Inferior parietal cortex (tissue), 1 donor: ENCODE data around the gene DBF4B.
"Not testable (repeated sequence)": the region's sequence is repeated elsewhere in the genome, so short reads cannot be mapped to it uniquely, and the experiment has no call there.

ENCODE experiments used
- DNase-seq: peaks from one replicate; pipeline ENCODE4 v3.0.0-alpha.2; 2016; ENCODE audit errors: extremely low spot score

The DBF4B gene

DNA sequence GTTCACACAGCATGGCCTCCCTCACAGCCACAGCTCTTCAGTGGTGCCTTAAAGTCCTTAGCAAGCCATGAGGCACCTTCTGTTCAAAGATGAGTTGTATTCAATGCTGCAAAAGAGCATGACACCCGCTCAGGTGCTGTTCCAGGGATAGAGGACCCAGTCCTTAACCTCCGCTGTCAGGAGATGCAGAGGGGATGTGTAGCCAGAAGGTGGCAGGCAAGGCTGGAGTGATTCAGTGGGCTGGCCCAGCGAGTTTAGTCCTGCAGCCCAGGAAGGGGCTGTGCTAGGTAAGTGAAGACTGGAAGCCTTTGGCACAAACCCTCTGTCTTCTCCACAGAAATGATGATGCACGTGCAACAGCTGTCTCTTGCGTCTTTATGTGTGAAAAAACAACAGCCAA, 25.3 kb downstream of the DBF4B start:
- DNase-seq, result no peak

DNA sequence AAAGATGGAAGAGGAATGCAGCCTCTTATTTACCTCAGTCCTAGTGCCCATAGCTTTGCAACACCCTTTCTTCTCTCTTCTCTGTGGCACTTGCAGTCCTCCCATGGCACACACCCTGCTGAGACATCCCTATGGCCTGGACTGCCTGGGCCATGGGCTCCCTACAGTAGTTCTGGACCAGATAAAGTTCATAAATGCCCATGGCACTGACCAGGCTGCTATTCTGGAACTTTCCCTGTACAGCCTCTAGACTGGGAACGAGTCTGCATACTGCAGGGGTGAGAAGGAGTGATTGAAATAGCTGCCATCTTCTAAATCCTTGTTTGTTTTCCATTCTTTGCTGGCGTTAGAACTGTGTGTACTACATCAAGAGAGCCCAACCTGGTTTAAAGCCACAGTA, 25.8 kb downstream of the DBF4B start:
- no peak for DNase-seq

DNA sequence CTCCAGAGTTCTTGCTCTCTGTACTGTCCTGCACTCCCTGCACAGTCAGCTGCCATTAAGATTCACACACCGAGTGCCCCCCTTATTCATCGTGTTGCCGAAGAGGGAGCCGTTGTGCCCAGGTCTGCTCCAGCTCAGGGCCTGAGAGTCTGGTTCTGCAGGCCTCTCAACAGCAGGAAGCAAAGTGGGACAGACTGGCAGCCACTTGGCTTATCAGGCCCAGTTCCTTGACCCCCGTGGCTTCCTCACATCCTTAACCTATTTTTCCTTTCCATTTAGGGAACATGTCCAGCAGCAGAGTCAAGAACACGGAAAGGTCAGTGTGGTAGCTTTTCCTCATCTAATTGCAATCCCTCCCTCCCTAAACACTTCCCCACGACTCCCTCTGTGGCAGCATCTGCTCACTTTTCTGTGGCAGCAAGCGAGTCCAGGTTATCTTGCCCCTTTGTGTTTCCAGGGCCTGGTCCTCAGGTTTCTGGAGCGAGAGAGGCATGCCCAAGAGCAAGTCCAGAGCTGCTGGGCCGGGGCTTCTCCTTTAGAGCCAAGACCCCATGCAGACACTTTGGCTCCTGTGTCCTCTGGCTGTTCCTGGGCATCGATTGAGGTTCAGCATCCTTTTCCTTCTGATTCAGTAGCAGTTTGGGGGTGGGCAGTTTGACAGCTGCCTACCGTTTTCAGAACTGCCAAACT, 28.2 kb downstream of the DBF4B start:
- DNase-seq, result no peak

DNA sequence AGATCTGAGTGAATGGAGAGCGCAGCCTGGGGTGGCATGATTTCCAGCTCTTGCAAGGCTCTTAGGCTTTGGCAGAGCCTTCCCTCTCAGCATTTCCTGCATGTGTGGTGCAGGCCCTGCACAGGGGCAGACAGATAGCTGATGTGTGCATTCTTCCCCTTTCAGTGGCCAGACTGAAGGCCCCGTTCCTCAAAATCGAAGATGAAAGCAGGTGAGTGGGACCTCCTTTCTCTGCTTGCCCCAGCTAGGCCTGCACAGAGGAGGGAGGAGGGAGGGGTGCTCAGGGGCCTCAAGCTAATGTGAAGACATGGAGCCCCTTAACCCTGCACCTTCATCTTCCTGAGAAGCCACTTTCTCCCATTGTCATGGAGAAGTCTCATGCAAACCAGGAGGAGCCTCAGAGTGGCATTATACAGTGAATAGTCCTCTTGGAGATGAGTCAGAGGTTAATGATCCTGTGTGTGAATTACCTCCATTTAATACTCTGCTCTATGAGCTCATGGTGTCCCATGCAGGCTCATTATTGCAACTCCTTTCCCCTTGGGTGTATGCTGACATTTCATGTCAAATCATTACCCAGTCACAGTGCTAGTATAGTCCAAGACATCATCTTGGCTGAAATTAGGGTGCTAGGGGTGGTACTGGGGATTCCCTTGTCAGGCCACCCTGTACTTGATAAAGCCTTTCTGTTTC, 29.9 kb downstream of the DBF4B start:
- no peak for DNase-seq

DNA sequence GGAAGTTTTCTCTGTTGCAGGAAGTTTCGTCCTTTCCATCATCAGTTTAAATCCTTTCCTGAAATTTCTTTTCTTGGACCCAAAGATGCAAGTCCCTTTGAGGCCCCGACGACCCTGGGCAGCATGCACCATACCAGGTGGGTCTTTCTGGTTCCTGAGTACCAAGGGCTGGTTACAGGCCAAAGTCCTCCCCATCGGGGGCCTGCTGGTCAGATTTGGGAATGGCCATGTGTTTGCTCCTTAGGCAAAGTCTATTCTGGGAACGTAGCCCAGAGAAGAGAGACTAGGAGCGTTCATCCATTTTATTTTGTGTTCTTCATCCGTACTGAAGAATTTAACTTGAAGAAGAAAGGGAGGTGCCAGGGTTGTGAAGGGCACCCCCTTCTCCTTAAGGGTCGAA, 32.9 kb downstream of the DBF4B start:
- no peak for DNase-seq

DNA sequence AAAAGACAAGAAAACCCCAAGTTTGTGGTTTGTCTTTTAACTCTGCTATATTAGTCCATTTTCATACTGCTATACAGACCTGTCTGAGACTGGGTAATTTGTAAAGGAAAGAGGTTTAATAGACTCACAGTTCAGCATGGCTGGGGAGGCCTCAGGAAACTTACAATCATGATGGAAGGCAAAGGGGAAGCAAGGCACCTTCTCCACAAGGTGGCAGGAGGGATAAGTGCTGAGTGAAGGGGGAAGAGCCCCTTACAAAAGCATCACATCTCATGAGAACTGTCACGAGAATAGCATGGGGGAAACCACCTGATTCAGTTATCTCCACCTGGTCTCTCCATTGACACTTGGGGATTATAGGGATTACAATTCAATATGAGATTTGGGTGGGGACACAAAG, 36.8 kb downstream of the DBF4B start:
- DNase-seq, result no peak

DNA sequence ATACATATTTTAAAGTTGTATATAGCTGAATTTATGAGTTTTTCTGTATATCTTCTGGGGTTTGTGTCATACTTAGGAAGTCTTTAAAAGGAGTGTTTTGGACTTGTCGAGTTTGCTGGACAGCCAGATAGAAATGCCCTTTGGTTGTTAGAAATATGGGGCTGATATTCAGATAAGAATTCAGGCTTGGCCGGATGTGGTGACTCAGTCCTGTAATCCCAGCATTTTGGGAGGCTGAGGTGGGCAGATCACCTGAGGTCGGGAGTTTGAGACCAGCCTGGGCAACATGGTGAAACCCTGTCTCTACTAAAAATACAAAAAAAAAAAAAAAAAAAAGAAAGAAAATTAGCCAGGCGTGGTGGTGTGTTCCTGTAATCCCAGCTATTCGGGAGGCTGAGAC, 37.3 kb downstream of the DBF4B start:
- DNase-seq, result not testable (repeated sequence)

DNA sequence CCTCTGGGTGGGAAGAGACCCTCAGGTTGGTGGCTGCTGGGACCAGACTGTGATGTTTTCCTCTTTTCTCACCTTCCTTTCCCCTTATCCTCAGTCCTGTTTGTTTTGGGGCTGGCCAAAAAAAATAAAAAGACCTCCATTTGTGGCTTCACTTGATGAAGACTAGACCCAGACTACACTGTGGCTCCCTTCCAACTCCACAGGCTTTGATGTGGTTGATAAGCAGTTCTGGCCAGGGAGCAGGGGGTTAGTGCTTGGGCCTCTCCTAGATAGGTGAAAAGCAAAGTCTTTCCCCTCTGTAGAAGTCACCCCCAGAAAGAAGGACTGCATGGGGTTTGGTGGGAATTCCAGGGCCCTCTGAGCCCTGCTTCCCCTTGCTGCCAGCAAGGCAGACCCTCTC, 39.1 kb downstream of the DBF4B start:
- DNase-seq, result no peak

DNA sequence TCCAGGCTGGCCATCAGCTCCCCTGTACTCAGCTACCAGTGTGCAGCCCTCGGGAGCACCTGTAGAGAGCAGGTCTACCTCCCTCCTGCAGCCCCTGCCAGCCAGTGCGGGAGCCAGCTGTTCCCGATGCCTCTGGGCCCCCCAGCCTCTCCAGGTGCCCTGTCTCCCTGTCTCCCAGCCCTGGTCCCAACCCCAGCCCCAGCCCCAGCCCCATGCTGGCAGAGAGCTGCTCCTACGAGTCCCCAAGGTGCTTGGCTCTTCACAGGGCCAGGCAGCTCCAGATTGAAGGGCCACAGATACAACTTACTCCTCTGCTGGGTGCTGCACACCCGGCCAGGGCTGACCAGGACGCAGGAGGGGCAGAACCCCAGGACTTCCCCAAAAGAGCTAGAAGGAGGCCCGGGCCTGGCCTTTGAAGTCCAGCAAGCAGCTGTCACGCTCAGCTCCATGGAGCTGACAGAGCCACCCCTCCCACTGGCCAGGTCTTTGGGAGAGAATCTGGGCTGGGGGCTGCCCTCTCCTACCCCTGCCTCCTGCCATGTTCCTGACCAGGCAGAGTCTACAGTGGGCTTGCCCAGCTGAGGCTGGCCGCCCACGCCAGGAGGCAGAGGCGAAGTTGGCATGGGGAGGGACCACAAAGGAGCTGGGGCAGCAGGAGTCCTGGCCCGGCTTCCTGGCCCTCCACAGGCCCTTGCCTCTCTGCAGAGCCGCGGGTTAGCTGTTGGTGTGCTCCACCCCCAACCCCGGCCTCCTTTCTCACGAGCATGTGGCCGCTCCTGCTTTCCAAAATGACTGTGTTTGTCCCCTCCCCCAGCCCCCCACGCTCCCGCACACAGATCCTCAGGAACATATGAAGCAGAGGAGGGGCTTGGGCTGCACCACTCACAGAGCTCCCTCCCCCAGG, 40.9 kb downstream of the DBF4B start:
- DNase-seq, result no peak

DNA sequence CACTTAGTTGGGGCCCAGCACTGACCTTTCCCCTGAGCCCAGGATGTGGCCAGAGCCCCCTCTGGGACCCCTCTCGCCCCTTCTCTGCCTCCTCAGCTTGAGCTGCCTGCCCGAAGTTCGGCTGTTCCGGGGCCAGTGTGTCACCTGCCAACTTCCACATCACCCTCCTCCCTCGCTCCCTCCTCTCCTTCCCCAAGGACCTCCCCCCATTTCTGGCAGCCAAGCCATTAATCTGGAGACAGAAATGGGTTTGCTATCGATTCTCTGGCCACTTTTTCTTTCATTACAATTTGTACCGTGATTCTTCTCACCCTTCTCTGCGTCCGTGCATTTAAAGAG, 41.5 kb downstream of the DBF4B start:
- no peak for DNase-seq

DNA sequence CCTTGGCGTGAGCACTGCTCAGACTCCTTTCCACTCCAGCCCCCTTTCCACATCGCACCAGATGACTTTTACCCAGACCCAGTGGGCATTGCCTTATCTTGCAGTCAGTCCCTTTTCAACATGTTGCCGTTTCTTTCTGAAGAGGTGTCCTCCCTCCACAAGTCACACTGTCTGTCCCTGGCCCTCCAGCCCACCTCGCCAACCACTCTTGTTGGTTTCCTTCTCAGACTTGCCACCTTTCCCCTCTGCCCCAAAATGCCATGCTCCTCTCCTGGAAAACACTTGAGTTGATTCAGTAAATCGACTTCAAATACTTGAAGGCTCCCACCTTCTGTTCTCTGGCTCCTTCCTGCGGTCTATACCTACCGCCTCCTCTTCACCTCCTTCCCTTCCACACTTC, 42.9 kb downstream of the DBF4B start:
- DNase-seq, result no peak

DNA sequence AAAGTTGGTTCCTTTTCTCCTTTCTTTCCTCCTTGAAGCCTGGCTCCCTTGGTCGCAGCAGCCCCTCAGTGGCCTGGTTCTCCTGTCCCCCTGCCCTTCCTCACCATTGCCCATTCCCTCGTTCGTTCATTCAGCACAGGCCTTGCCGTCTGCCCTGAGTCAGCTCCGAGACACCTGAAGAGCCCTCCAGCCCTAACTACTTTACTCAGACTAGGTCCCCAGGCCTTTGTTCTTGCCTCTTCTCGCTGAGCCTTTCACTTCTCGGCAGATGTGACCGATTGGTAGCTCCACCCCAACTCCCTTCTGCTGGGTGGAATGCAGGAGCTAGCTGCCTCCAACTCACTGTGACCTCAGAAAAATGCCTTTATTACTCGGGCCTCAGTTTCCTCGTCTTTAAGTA, 43.3 kb downstream of the DBF4B start:
- no peak for DNase-seq

DNA sequence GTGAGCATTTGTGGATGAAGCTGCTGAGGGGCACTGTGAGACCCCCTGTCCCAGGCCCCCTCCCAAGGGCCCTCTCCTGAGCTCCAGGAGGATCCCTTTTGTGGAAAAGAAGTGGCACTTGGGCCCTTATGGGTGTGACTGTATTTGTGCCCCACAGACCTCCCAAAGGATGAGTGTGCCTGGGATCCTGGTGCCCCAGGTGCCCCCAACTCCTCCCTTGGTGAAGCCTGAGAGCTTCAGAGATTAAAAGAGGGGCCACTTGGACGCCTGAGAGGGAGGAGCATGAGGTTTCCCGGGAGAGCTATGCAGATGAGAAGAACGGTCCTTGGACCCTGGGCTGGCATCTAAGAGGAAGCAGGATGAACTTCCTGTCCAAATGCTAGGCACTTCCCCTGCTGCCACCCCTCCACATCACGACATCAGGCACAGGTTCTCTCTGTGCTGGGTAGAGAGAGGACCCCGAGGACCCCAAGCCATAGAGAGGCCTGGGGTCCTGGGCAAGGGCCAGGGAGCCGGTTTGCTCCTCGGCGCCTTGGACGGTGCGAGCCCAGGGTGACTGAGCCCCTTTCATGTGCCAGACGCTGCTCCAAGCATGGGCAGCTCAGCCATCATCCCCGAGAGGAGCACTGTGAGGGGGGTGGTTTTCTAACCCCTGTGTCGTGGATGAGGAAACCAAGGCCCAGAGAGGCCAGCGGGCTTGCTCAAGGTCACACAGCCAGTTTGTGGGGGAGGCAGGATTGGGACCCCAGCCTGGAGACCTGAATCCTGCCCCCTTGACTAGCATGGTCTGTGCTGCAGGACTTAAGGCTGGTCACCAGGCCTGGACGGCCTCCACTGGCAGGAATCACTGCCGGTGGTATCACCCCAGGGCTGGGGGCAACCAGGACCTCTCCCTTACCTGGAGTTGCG, 44.7 kb downstream of the DBF4B start:
- no peak for DNase-seq

DNA sequence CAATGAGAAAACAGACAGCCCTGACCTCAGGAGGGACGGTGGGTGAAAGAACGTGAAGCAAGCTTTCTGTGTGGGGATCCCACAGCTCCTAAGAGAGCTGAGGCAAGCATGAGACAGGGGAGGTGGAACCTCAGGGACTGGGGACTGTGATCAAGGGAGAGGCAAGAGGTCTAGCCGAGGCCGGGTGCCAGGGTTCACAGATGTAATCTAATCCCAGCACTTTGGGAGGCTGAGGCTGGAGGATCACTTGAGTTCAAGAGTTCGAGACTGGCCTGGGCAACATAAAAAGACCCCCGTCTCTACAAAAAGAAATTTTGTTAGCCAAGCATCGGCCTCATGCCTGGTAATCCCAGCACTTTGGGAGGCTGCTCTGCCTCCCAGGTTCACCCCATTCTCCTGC, 45.8 kb downstream of the DBF4B start:
- DNase-seq, result no peak

DNA sequence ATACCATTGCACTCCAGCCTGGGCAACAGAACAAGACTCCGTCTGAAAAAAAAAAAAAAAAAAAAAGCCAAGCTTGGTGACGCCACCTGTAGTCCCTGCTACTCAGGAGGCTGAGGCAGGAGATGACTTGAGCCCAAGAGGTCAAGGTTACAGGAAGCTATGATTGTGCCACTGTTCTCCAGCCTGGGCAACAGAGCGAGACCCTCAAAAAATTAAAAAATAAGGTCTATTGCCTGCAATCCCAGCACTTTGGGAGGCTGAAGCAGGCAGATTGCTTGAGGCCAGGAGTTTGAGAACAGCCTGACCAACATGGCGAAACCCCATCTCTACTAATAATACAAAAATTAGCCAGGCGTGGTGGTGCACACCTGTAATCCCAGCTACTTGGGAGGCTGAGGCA, 46.7 kb downstream of the DBF4B start:
- not testable (repeated sequence) for DNase-seq

DNA sequence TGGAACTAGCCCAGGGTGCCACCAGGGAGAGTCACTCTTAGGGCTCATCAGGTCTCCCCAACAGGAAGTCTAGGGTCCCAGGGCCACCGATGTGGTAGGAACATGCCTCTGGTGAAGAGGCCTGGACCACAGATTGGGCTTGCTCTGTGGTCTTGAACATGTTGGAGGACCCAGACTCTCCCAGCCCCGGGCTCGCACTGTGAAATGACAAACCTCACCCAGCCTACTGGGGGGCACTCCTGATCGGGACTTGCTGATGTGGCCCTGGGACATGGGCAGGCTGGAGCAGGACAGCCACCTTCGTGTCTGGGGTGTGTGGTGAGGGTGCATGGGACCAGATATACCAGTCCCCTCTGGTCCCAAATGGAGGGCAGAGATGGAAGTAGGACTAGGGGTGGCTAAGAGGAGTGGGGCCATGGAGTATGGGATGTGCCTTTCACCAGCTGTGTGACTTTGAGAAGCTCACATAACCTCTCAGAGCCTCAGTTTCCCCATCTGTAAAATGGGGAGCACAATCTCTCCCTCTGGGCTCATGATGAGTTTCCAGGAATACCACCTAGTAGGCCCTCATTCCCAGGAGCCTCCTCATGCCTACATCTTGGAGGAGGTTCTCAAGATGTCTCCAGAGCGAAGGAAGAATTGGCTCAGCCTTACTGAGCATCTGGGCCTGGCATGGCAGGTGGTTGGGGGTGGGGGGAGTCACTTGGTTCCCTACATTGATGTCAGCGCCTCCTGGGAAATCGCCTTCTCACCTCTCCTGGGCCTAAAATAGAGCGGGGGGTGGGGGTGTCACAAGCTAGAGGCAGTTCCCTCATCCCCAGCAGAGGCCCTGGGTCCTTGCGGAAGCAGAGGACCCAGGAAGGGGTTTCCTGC, 48.8 kb downstream of the DBF4B start:
- DNase-seq, result no peak

DNA sequence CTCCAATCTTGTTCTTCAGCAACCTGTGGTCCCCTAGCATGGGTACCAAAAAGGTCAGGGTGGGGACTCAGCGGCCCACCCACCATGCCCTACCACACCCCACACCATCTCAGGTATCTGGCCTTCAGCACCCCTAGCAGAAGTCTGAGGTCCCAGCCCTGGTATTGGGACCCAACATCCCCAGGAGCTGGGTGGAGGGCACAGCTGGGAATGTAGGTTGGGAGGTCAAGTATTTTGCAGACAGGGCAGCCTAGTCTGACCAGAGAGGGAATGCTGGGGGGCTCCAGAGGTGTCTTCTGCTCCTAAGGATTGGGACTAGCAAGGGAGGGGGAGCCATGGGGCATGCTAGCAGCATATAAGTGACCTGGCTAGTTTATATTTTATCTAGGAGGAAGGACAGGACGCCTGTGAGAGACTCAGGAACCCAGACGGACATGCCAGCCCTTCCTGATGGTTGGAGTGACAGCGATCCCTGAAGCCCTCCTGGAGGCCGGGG, 49.5 kb downstream of the DBF4B start:
- DNase-seq, result no peak

DNA sequence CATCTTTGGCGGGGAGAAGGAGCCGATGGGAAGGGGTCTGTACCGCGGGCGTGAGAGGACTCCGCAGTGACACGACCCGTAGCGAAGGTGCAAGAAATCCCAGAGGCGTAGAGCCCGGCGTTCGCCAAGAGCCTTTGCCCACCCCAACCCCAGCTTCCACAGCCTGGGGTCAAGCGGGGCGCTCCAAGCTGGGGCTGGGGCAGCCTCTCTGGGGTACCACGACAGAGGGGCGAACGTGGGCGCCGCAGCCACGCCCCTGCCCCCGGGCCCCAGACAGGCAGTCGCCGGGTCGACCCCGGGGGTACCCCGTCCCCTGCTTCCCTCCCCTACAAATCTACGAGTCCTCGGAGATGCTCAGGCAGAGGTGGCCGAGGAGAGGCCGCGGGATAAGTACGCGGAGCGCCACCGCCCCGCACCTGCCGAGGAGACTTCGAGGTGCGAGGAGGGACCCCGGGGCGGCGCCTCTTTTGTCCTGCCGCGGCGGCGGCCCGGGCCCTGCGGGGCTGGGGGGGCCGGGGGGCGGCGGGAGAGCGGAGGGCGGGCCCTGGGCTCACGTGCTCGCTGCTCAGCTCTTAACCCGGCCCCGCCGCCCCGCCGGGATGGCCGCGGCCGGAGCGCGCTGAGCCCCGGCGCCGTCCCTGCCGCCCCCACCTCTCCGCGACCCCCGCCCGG, 50.1 kb downstream of the DBF4B start, which contains the start of gene ADAM11:
ADAM11 (plus strand) TSS at position 575 of the 672 bp plus-strand sequence. CDS start 212 bp downstream, outside the sequence.
- DNase-seq, result no peak

DNA sequence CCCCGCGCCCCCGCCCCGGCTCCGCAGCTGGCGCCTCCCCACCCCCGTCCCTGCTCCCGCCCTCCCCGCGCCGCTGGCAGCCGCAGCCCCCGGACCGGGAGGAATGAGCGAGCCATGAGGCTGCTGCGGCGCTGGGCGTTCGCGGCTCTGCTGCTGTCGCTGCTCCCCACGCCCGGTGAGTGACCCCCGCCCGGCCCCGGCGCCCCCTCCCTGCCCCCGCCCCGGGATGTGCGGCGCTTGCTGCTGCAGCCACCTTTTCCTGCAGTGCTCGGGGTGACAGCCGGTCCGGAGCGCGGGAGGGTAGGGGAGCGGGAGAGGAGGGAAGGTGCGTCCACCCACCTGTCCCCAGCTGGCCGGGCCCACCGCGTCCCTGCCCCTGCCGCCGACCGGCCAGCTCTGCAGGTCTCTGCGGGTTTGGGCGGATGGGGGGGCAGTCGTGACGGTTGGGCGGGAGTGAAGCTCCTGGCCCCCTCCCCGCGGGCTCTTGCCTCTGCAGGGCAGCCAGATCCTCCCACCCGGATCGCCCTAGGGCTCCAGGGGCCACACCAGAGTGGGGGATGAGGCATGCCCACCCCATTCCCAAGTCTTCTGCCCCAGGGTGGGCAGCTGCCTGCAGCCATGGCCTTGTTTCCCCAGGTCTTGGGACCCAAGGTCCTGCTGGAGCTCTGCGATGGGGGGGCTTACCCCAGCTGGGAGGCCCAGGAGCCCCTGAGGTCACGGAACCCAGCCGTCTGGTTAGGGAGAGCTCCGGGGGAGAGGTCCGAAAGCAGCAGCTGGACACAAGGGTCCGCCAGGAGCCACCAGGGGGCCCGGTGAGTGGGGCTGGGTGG, 50.8 kb downstream of the DBF4B start:
- no peak for DNase-seq
